T-cell (primary cell): ENCODE measurements around the gene CLCF1. TPM values are rescaled to one million over a fixed set of nuclear protein-coding genes. Genes with fewer than 3 reads are reported as not detected.
A peak's percentile ranks its signal among the peaks of the same experiment; 100 is the strongest.

Experiments
- ATAC-seq, 4 experiments: fragments of 200-7000 bp in 3 of 4; fragments of 150-1000 bp in 1 of 4; cut with Tn5 transposase; replicated peaks in 1 of 4; 1 replicate in 3 of 4; 2 replicates in 1 of 4; pipeline ENCODE4 v1.10.0; 2021; ENCODE audit warnings: moderate library complexity in 3 of 4, mild to moderate bottlenecking in 2 of 4, moderate number of reproducible peaks in 1 of 4
- CTCF ChIA-PET, 2 donors: fragments of 300-600 bp; sonication (Branson Sonifier 250); formaldehyde crosslinking; loops; one replicate each; lab custom pipeline; 2022; ENCODE audit warnings: antibody characterized with exemption in 2 of 2; lab: Charles Lee
- POLR2A ChIA-PET, 2 donors: fragments of 300-600 bp; sonication (Branson Sonifier 250); formaldehyde crosslinking; loops; one replicate each; lab custom pipeline; 2022; ENCODE audit warnings: antibody characterized with exemption in 2 of 2; lab: Charles Lee
- DNase-seq, 35 experiments: peaks; one replicate each; pipeline versions ENCODE4 v3.0.0 to v3.0.0-alpha.2; 2013 to 2023
- H3K27ac ChIP-seq: one replicate; pipeline ENCODE4 v1.5.1; 2013; ENCODE audit warnings: low read length
- H3K27me3 ChIP-seq, 2 experiments: replicated peaks in 1 of 2; 1 replicate in 1 of 2; 2 replicates in 1 of 2; pipeline versions ENCODE4 v1.6.1 to v1.7.0; 2013; ENCODE audit warnings: low read length in 1 of 2, mixed read lengths in 1 of 2; ENCODE audit not compliant: control insufficient read depth in 2 of 2, insufficient read depth in 2 of 2; ENCODE audit errors: extremely low read depth in 1 of 2
- H3K36me3 ChIP-seq, 2 donors: 1 replicate in 1 of 2; 2 replicates in 1 of 2; pipeline versions ENCODE4 v1.6.1 to v1.7.0; 2013; ENCODE audit warnings: low read length in 1 of 2; ENCODE audit not compliant: control insufficient read depth in 2 of 2, insufficient read depth in 1 of 2; ENCODE audit errors: extremely low read depth in 1 of 2
- H3K4me1 ChIP-seq, 2 experiments: 1 replicate in 1 of 2; 2 replicates in 1 of 2; pipeline versions ENCODE4 v1.6.1 to v1.7.0; 2013; ENCODE audit warnings: low read length in 2 of 2, mixed read lengths in 1 of 2; ENCODE audit not compliant: insufficient read depth in 2 of 2, control insufficient read depth in 1 of 2; ENCODE audit errors: extremely low read depth in 1 of 2
- H3K4me3 ChIP-seq, 2 donors: 1 replicate in 1 of 2; 2 replicates in 1 of 2; pipeline versions ENCODE4 v1.5.1 to v1.7.0; 2013; ENCODE audit warnings: mild to moderate bottlenecking in 2 of 2, low read length in 1 of 2, moderate library complexity in 1 of 2; ENCODE audit not compliant: control insufficient read depth in 1 of 2; ENCODE audit errors: extremely low read depth in 1 of 2
- H3K9me3 ChIP-seq: 2 replicates; pipeline ENCODE4 v1.7.0; 2013
- H3K27ac Mint-ChIP-seq, 2 donors: one replicate each; pipeline ENCODE4 v1.8.0; 2020 to 2021; ENCODE audit warnings: mild to moderate bottlenecking in 2 of 2, mixed read lengths in 2 of 2
- H3K27me3 Mint-ChIP-seq, 2 donors: one replicate each; pipeline ENCODE4 v1.8.0; 2021 to 2022; ENCODE audit warnings: mixed read lengths in 2 of 2
- H3K36me3 Mint-ChIP-seq: one replicate; pipeline ENCODE4 v1.8.0; 2021; ENCODE audit warnings: mixed read lengths
- H3K4me1 Mint-ChIP-seq, 3 donors: one replicate each; pipeline ENCODE4 v1.8.0; 2020 to 2022; ENCODE audit warnings: mixed read lengths in 3 of 3, mild to moderate bottlenecking in 1 of 3
- H3K4me3 Mint-ChIP-seq, 3 donors: one replicate each; pipeline ENCODE4 v1.8.0; 2020 to 2022; ENCODE audit warnings: mild to moderate bottlenecking in 3 of 3, mixed read lengths in 3 of 3, moderate library complexity in 3 of 3
- H3K9me3 Mint-ChIP-seq, 3 donors: one replicate each; pipeline ENCODE4 v1.8.0; 2020 to 2022; ENCODE audit warnings: mixed read lengths in 3 of 3
- WGBS: methylation state at CpG from one replicate; pipeline ENCODE4 v1.1.5; 2013; ENCODE audit warnings: missing lambda C conversion rate; ENCODE audit not compliant: insufficient coverage; 5-methylcytosine and 5-hydroxymethylcytosine counted together
- total RNA-seq, 35 experiments: library from RNA in 6 of 35; stranded (reverse) in 6 of 35; fragments of 120-200 nt in 1 of 35; gene quantifications; one replicate each; pipeline versions ENCODE4 v1.2.1 to v1.2.4 and lab custom pipeline; 2013 to 2026

Gene CLCF1
- total RNA-seq, 5 donors from 2014 or later (not counting 1 experiment from before 2014, with no cell fraction given): 2.2 to 8.5 (median 4.1) TPM

- CTCF ChIA-PET: interaction anchor here (0.9 to 7.9 kb wide), 11 partner anchors 8 to 115 kb away, joined by 3 to 128 read pairs (median 5); partner anchors contain the start of genes CLCF1 (in 1 of the 2) and PPP1CA (in 1 of the 2)
- H3K36me3 Mint-ChIP-seq: no peaks in the 10 kb centered on the region
- WGBS: 100% methylated on average over 1 of the region's 8 CpGs
- DNase-seq: peak in 1 of 35 experiments; percentile 33
- no peaks in the 10 kb centered on the region for H3K9me3 ChIP-seq
- H3K4me3 Mint-ChIP-seq: peak overlapping the region; percentile 87 to 97 (median 96)
- peaks cover 3 to 7% of the 10 kb centered on the region in 2 donors for H3K36me3 ChIP-seq
- H3K4me3 ChIP-seq: peak overlapping the region; percentile 29 to 95
- peaks cover 19 to 60% of the 10 kb centered on the region in 2 experiments for H3K4me1 ChIP-seq
- peaks cover 49 to 70% (median 52%) of the 10 kb centered on the region in 3 donors for H3K4me1 Mint-ChIP-seq
- peak overlapping the region; percentile 98 for H3K27ac ChIP-seq
- ATAC-seq: no peak
- H3K27me3 ChIP-seq: no peaks in the 10 kb centered on the region
- H3K27ac Mint-ChIP-seq: peak overlapping the region; percentile 97 to 100
- POLR2A ChIA-PET: interaction anchor here in 1 of 2 donors (0.5 to 0.7 kb wide), 3 partner anchors 9 to 232 kb away, joined by 3 read pairs; no protein-coding TSS in a partner anchor
- H3K9me3 Mint-ChIP-seq: no peaks in the 10 kb centered on the region
- no peaks in the 10 kb centered on the region for H3K27me3 Mint-ChIP-seq
These were observed 19.0 kb downstream of the CLCF1 start for GRCh38 chr11:67354075-67355022.

- ChIA-PET CTCF (interaction anchor here (0.6 to 7.9 kb wide), 21 partner anchors 7 to 1988 kb away, joined by 3 to 128 read pairs (median 4); partner anchors contain the start of genes CLCF1 (in 1 of the 2), PPP1CA (in 1 of the 2) and RAD9A (in 1 of the 2)), POLR2A (interaction anchor here in 1 of 2 donors (0.5 to 1.2 kb wide), 6 partner anchors 8 to 231 kb away, joined by 3 to 5 read pairs (median 3); no protein-coding TSS in a partner anchor)
- Mint-ChIP-seq H3K27me3 (no peaks in the 10 kb centered on the region), H3K36me3 (no peaks in the 10 kb centered on the region), H3K9me3 (no peaks in the 10 kb centered on the region), H3K4me1 (peaks cover 55 to 79% (median 57%) of the 10 kb centered on the region in 3 donors), H3K4me3 (peak within 1 kb of the TSS; percentile 87 to 97 (median 96)), H3K27ac (peak within 1 kb of the TSS; percentile 99 to 100)
- Histone ChIP-seq H3K9me3 (no peaks in the 10 kb centered on the region), H3K4me3 (peak within 1 kb of the TSS; percentile 78 to 95), H3K27me3 (no peaks in the 10 kb centered on the region), H3K36me3 (peaks cover 3 to 7% of the 10 kb centered on the region in 2 donors), H3K4me1 (peaks cover 19 to 63% of the 10 kb centered on the region in 2 experiments), H3K27ac (peak within 1 kb of the TSS; percentile 98)
- DNase-seq (peak; percentile 88 to 97 (median 94)), ATAC-seq (peak; percentile 87 to 91 (median 89))
- WGBS: 2% methylated on average over 10 of the region's 37 CpGs
These were observed 19.9 kb downstream of the CLCF1 start, which contains the start of gene POLD4 for GRCh38 chr11:67353317-67354074. TSS of gene POLD4 (minus strand) at chr11:67353546. CDS start at chr11:67353399, 147 bp downstream.

- ATAC-seq: peak; percentile 67 to 68 (median 68)
- H3K4me1 Mint-ChIP-seq: peaks cover 57 to 80% (median 61%) of the 10 kb centered on the region in 3 donors
- peak in 13 of 35 experiments; percentile 51 to 87 (median 67) for DNase-seq
- 11% methylated on average over 21 of the region's 25 CpGs for WGBS
- Histone ChIP-seq H3K9me3 (no peaks in the 10 kb centered on the region), H3K4me1 (peaks cover 19 to 66% of the 10 kb centered on the region in 2 experiments), H3K27ac (peak overlapping the region; percentile 98), H3K36me3 (peaks cover 3 to 7% of the 10 kb centered on the region in 2 donors), H3K27me3 (no peaks in the 10 kb centered on the region), H3K4me3 (peak overlapping the region; percentile 78 to 95)
- ChIA-PET CTCF (interaction anchor here (0.6 to 7.9 kb wide), 20 partner anchors 9 to 1987 kb away, joined by 3 to 128 read pairs (median 4); partner anchors contain the start of genes RAD9A (in 2 of the 2), CLCF1 (in 1 of the 2) and PPP1CA (in 1 of the 2)), POLR2A (interaction anchor here in 1 of 2 donors (0.6 to 1.2 kb wide), 3 partner anchors 18 to 113 kb away, joined by 3 to 5 read pairs (median 3); no protein-coding TSS in a partner anchor)
- no peaks in the 10 kb centered on the region for H3K36me3 Mint-ChIP-seq
- no peaks in the 10 kb centered on the region for H3K9me3 Mint-ChIP-seq
- peak overlapping the region; percentile 99 to 100 for H3K27ac Mint-ChIP-seq
- no peaks in the 10 kb centered on the region for H3K27me3 Mint-ChIP-seq
- H3K4me3 Mint-ChIP-seq: peak overlapping the region; percentile 87 to 97 (median 96)
These were observed 20.7 kb downstream of the CLCF1 start for GRCh38 chr11:67352546-67353316.

- ATAC-seq (no peak), DNase-seq (peak in 33 of 35 experiments; percentile 40 to 93 (median 54))
- H3K4me1 Mint-ChIP-seq: peaks cover 49 to 73% (median 58%) of the 10 kb centered on the region in 3 donors
- ChIA-PET CTCF (interaction anchor here (0.6 to 7.9 kb wide), 20 partner anchors 11 to 991 kb away, joined by 3 to 128 read pairs (median 4); partner anchors contain the start of genes CDK2AP2 (in 1 of the 2), CLCF1 (in 1 of the 2), PPP1CA (in 1 of the 2) and RAD9A (in 1 of the 2)), POLR2A (interaction anchor here (0.5 to 0.6 kb wide), 2 partner anchors 300 to 1691 kb away, joined by 5 to 11 read pairs; no protein-coding TSS in a partner anchor)
- no peaks in the 10 kb centered on the region for H3K9me3 Mint-ChIP-seq
- H3K27me3 ChIP-seq: no peaks in the 10 kb centered on the region
- peak overlapping the region; percentile 89 to 99 for H3K27ac Mint-ChIP-seq
- H3K4me1 ChIP-seq: peaks cover 19 to 58% of the 10 kb centered on the region in 2 experiments
- no peaks in the 10 kb centered on the region for H3K36me3 Mint-ChIP-seq
- H3K9me3 ChIP-seq: no peaks in the 10 kb centered on the region
- H3K27me3 Mint-ChIP-seq: no peaks in the 10 kb centered on the region
- H3K27ac ChIP-seq: peak overlapping the region; percentile 85
- H3K4me3 Mint-ChIP-seq: peak overlapping the region; percentile 60 to 87 (median 66)
- H3K4me3 ChIP-seq: peak overlapping the region in 1 of 2 donors; percentile 1
- 80% methylated on average over 5 of the region's 11 CpGs for WGBS
- peaks cover 3 to 7% of the 10 kb centered on the region in 2 donors for H3K36me3 ChIP-seq
These were observed 22.0 kb downstream of the CLCF1 start for GRCh38 chr11:67351275-67352005.
